NCI-H1048 (cell line): Measurements from ENCODE around the gene ABLIM2.

ENCODE experiments used
- DNase-seq: peaks from one replicate; lab custom pipeline; 2025; lab: John Stamatoyannopoulos, UW

Gene ABLIM2

GRCh38 chr4:8067945-8068896 lies 90.4 kb downstream of the ABLIM2 start:
- no peak for DNase-seq

GRCh38 chr4:8067274-8067936 lies 91.2 kb downstream of the ABLIM2 start:
- DNase-seq: no peak

GRCh38 chr4:8066336-8066931 lies 92.2 kb downstream of the ABLIM2 start:
- no peak for DNase-seq

- no peak for DNase-seq
These were observed 94.5 kb downstream of the ABLIM2 start for GRCh38 chr4:8063974-8064563.

GRCh38 chr4:8061573-8061972 lies 97.0 kb downstream of the ABLIM2 start:
- DNase-seq: no peak

- DNase-seq: no peak
These were observed 97.5 kb downstream of the ABLIM2 start for GRCh38 chr4:8061145-8061544.

- DNase-seq: no peak
These were observed 98.0 kb downstream of the ABLIM2 start for GRCh38 chr4:8060632-8061031.

- no peak for DNase-seq
These were observed 100.6 kb downstream of the ABLIM2 start for GRCh38 chr4:8058031-8058479.

- no peak for DNase-seq
These were observed 103.4 kb downstream of the ABLIM2 start for GRCh38 chr4:8055206-8055605.

- DNase-seq: no peak
These were observed 104.7 kb downstream of the ABLIM2 start for GRCh38 chr4:8053688-8054449.

GRCh38 chr4:8052160-8052691 lies 106.4 kb downstream of the ABLIM2 start:
- DNase-seq: no peak

- DNase-seq: no peak
These were observed 107.0 kb downstream of the ABLIM2 start for GRCh38 chr4:8051644-8052043.

GRCh38 chr4:8050555-8051206 lies 107.9 kb downstream of the ABLIM2 start:
- DNase-seq: no peak

GRCh38 chr4:8050180-8050554 lies 108.4 kb downstream of the ABLIM2 start:
- no peak for DNase-seq

GRCh38 chr4:8048856-8049676 lies 109.5 kb downstream of the ABLIM2 start:
- DNase-seq: no peak

GRCh38 chr4:8047837-8048678 lies 110.6 kb downstream of the ABLIM2 start:
- DNase-seq: no peak

- DNase-seq: no peak
These were observed 111.6 kb downstream of the ABLIM2 start for GRCh38 chr4:8046925-8047541.

- no peak for DNase-seq
These were observed 112.7 kb downstream of the ABLIM2 start for GRCh38 chr4:8045909-8046308.

GRCh38 chr4:8044699-8045098 lies 113.9 kb downstream of the ABLIM2 start:
- DNase-seq: no peak
